Effector memory CD8-positive, alpha-beta T cell (primary cell): ENCODE data around the gene ACSL1.

ENCODE experiments used
- ATAC-seq: fragments of 150-1000 bp; cut with Tn5 transposase; replicated peaks from 2 replicates; pipeline ENCODE4 v1.10.0; 2021; ENCODE audit warnings: mild to moderate bottlenecking, moderate library complexity
- DNase-seq, 3 experiments: peaks; one replicate each; pipeline ENCODE4 v3.0.0; 2021
- H3K27ac Mint-ChIP-seq, 2 donors: one replicate each; pipeline ENCODE4 v1.8.0; 2022; ENCODE audit warnings: mild to moderate bottlenecking in 2 of 2, mixed read lengths in 2 of 2, moderate library complexity in 2 of 2
- H3K27me3 Mint-ChIP-seq, 2 donors: one replicate each; pipeline ENCODE4 v1.8.0; 2022; ENCODE audit warnings: mixed read lengths in 2 of 2
- H3K36me3 Mint-ChIP-seq: one replicate; pipeline ENCODE4 v1.8.0; 2022; ENCODE audit warnings: mild to moderate bottlenecking, moderate library complexity, mixed read lengths; ENCODE audit not compliant: insufficient read depth
- H3K4me1 Mint-ChIP-seq, 2 donors: one replicate each; pipeline ENCODE4 v1.8.0; 2022; ENCODE audit warnings: low read depth in 2 of 2, mixed read lengths in 2 of 2
- H3K4me3 Mint-ChIP-seq, 2 donors: one replicate each; pipeline ENCODE4 v1.8.0; 2022; ENCODE audit warnings: mild to moderate bottlenecking in 2 of 2, mixed read lengths in 2 of 2, moderate library complexity in 2 of 2
- H3K9me3 Mint-ChIP-seq, 2 donors: one replicate each; pipeline ENCODE4 v1.8.0; 2022; ENCODE audit warnings: mixed read lengths in 2 of 2

ACSL1 gene

GRCh38 chr4:184803133-184803532 lies 22.6 kb downstream of the ACSL1 start:
- DNase-seq, result no peak
- Mint-ChIP-seq H3K27ac (no peak overlapping the region), H3K27me3 (no peaks in the 10 kb centered on the region), H3K4me1 (peaks cover 8 to 18% of the 10 kb centered on the region in 2 donors), H3K36me3 (peaks cover 11% of the 10 kb centered on the region), H3K9me3 (no peaks in the 10 kb centered on the region), H3K4me3 (no peak overlapping the region)
- ATAC-seq, result no peak

- H3K36me3 Mint-ChIP-seq, result peaks cover 11% of the 10 kb centered on the region
- no peak overlapping the region for H3K27ac Mint-ChIP-seq
- ATAC-seq (no peak), DNase-seq (no peak)
- no peaks in the 10 kb centered on the region for H3K9me3 Mint-ChIP-seq
- no peak overlapping the region for H3K4me3 Mint-ChIP-seq
- no peaks in the 10 kb centered on the region for H3K27me3 Mint-ChIP-seq
- H3K4me1 Mint-ChIP-seq, result peaks cover 4 to 15% of the 10 kb centered on the region in 2 donors
These were observed 23.1 kb downstream of the ACSL1 start for GRCh38 chr4:184802697-184803015.

GRCh38 chr4:184801781-184802696 lies 23.7 kb downstream of the ACSL1 start:
- ATAC-seq (no peak), DNase-seq (no peak)
- peaks cover 11% of the 10 kb centered on the region for H3K36me3 Mint-ChIP-seq
- no peak overlapping the region for H3K27ac Mint-ChIP-seq
- no peak overlapping the region for H3K4me3 Mint-ChIP-seq
- no peaks in the 10 kb centered on the region for H3K27me3 Mint-ChIP-seq
- H3K4me1 Mint-ChIP-seq, result peaks cover 4 to 16% of the 10 kb centered on the region in 2 donors
- H3K9me3 Mint-ChIP-seq, result no peaks in the 10 kb centered on the region

GRCh38 chr4:184798504-184798903 lies 27.3 kb downstream of the ACSL1 start:
- H3K4me1 Mint-ChIP-seq, result peaks cover 0 to 4% of the 10 kb centered on the region in 2 donors
- H3K27ac Mint-ChIP-seq, result no peak overlapping the region
- ATAC-seq, result no peak
- no peaks in the 10 kb centered on the region for H3K9me3 Mint-ChIP-seq
- no peak overlapping the region for H3K4me3 Mint-ChIP-seq
- no peak for DNase-seq
- H3K36me3 Mint-ChIP-seq, result peaks cover 21% of the 10 kb centered on the region
- no peaks in the 10 kb centered on the region for H3K27me3 Mint-ChIP-seq

GRCh38 chr4:184796906-184797305 lies 28.9 kb downstream of the ACSL1 start:
- ATAC-seq (no peak), DNase-seq (no peak)
- Mint-ChIP-seq H3K27me3 (no peaks in the 10 kb centered on the region), H3K27ac (peak overlapping the region in 1 of 2 donors; percentile 30), H3K4me3 (no peak overlapping the region), H3K4me1 (peaks cover 4 to 5% of the 10 kb centered on the region in 2 donors), H3K36me3 (peaks cover 13% of the 10 kb centered on the region), H3K9me3 (no peaks in the 10 kb centered on the region)

- Mint-ChIP-seq H3K4me3 (no peak overlapping the region), H3K27ac (no peak overlapping the region), H3K9me3 (no peaks in the 10 kb centered on the region), H3K27me3 (no peaks in the 10 kb centered on the region), H3K36me3 (peaks cover 13% of the 10 kb centered on the region), H3K4me1 (peaks cover 4 to 15% of the 10 kb centered on the region in 2 donors)
- ATAC-seq (no peak), DNase-seq (no peak)
These were observed 30.4 kb downstream of the ACSL1 start for GRCh38 chr4:184795214-184795844.

DNA sequence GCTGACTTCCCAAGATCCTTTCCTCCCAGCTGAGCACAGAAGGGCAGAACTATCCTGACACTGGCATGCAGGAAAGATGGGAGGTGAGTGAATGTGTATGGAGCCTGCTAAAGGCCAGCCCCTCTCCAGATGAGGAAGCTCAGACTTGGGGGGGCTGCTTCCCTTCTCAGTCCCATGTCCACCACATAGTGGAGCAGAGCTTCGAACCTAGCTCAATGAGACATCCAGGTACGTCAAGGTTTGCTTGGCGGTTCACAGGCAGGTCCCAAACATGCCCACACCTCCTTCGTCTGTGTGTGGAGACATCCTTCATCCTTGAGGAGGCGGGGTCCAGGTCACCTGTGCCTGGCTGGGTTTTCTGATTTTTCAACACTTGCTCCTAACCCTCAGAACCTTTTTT lies 31.3 kb downstream of the ACSL1 start:
- Mint-ChIP-seq H3K36me3 (peaks cover 13% of the 10 kb centered on the region), H3K4me1 (peaks cover 4 to 15% of the 10 kb centered on the region in 2 donors), H3K9me3 (no peaks in the 10 kb centered on the region), H3K4me3 (no peak overlapping the region), H3K27me3 (no peaks in the 10 kb centered on the region), H3K27ac (no peak overlapping the region)
- DNase-seq (no peak), ATAC-seq (no peak)

GRCh38 chr4:184793735-184794355 lies 31.9 kb downstream of the ACSL1 start:
- H3K4me1 Mint-ChIP-seq, result peaks cover 4 to 15% of the 10 kb centered on the region in 2 donors
- H3K27me3 Mint-ChIP-seq, result no peaks in the 10 kb centered on the region
- H3K36me3 Mint-ChIP-seq, result peaks cover 13% of the 10 kb centered on the region
- H3K4me3 Mint-ChIP-seq, result no peak overlapping the region
- H3K27ac Mint-ChIP-seq, result no peak overlapping the region
- no peak for DNase-seq
- no peak for ATAC-seq
- H3K9me3 Mint-ChIP-seq, result no peaks in the 10 kb centered on the region

GRCh38 chr4:184792950-184793555 lies 32.7 kb downstream of the ACSL1 start:
- H3K4me3 Mint-ChIP-seq, result no peak overlapping the region
- peak; percentile 65 for ATAC-seq
- peaks cover 4 to 15% of the 10 kb centered on the region in 2 donors for H3K4me1 Mint-ChIP-seq
- no peaks in the 10 kb centered on the region for H3K9me3 Mint-ChIP-seq
- no peak for DNase-seq
- peak overlapping the region in 1 of 2 donors; percentile 8 for H3K27ac Mint-ChIP-seq
- H3K36me3 Mint-ChIP-seq, result peaks cover 13% of the 10 kb centered on the region
- H3K27me3 Mint-ChIP-seq, result no peaks in the 10 kb centered on the region

DNA sequence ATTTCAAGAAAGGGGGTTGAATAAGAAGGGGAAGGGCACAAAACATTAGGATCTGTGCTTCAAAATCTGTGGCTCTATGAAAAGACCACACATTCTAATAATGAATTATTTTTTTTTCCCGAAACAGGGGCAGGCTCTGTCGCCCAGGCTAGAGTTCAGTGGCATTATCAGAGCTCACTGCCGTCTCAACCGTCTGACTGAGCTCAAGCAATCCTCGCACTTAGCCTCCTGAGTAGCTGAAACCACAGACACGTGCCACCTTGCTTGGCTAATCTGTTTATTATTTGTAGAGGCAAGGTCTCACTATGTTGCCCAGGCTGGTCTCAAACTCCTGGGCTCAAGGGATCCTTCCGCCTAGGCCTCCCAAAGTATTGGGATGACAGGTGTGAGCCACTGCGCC lies 33.4 kb downstream of the ACSL1 start:
- Mint-ChIP-seq H3K4me1 (peaks cover 4 to 15% of the 10 kb centered on the region in 2 donors), H3K27me3 (no peaks in the 10 kb centered on the region), H3K4me3 (no peak overlapping the region), H3K36me3 (peaks cover 18% of the 10 kb centered on the region), H3K27ac (peak overlapping the region in 1 of 2 donors; percentile 8), H3K9me3 (no peaks in the 10 kb centered on the region)
- ATAC-seq, result no peak
- DNase-seq, result no peak

GRCh38 chr4:184790826-184791225 lies 34.9 kb downstream of the ACSL1 start:
- ATAC-seq (no peak), DNase-seq (no peak)
- no peaks in the 10 kb centered on the region for H3K9me3 Mint-ChIP-seq
- H3K36me3 Mint-ChIP-seq, result peaks cover 24% of the 10 kb centered on the region
- H3K27ac Mint-ChIP-seq, result peak overlapping the region in 1 of 2 donors; percentile 65
- no peaks in the 10 kb centered on the region for H3K27me3 Mint-ChIP-seq
- H3K4me3 Mint-ChIP-seq, result no peak overlapping the region
- H3K4me1 Mint-ChIP-seq, result peaks cover 0 to 15% of the 10 kb centered on the region in 2 donors

- Mint-ChIP-seq H3K4me3 (no peak overlapping the region), H3K4me1 (peaks cover 0 to 10% of the 10 kb centered on the region in 2 donors), H3K27ac (no peak overlapping the region), H3K27me3 (no peaks in the 10 kb centered on the region), H3K36me3 (peaks cover 16% of the 10 kb centered on the region), H3K9me3 (no peaks in the 10 kb centered on the region)
- DNase-seq, result no peak
- ATAC-seq, result no peak
These were observed 37.8 kb downstream of the ACSL1 start for GRCh38 chr4:184787766-184788503.

DNA sequence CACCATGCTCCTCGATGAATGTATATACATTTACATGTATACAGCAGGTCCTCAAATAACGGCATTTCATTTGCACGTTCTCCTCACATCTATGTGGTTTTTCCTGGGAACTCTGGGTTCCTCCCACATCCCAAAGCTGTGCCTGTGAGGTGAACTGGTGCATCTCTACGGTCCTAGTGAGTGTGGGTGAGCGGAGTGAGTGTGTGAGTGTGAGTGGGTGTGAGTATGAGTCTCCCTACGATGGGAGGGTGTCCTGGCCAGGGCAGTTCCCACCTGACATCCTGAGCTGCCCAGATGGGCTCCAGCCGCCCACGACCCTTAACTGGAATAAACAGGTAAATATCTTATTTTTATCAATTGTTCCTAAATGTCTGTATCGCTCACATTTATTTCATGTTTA lies 40.0 kb downstream of the ACSL1 start:
- no peak for ATAC-seq
- H3K27ac Mint-ChIP-seq, result no peak overlapping the region
- H3K27me3 Mint-ChIP-seq, result no peaks in the 10 kb centered on the region
- no peak for DNase-seq
- peaks cover 0 to 3% of the 10 kb centered on the region in 2 donors for H3K4me1 Mint-ChIP-seq
- no peaks in the 10 kb centered on the region for H3K9me3 Mint-ChIP-seq
- H3K36me3 Mint-ChIP-seq, result peaks cover 30% of the 10 kb centered on the region
- no peak overlapping the region for H3K4me3 Mint-ChIP-seq
